Calu3 (cell line): ENCODE results near the gene HRH2. TPM values are rescaled to one million over a fixed set of nuclear protein-coding genes. Genes with fewer than 3 reads are reported as not detected.

Experiments used
- BruUV-seq: library from RNA; stranded (reverse); fragments of 400-500 nt; replicated peaks from 2 replicates; lab custom pipeline; 2021; lab: Mats Ljungman, UMichigan
- CTCF ChIA-PET: fragments of 300-600 bp; sonication (Branson Sonifier 250); formaldehyde crosslinking; loops from one replicate; lab custom pipeline; 2022; ENCODE audit warnings: antibody characterized with exemption; lab: Charles Lee
- DNase-seq: peaks from one replicate; pipeline ENCODE4 v3.0.0; 2022
- H3K27ac Mint-ChIP-seq: one replicate; pipeline ENCODE4 v1.8.0; 2022; ENCODE audit warnings: mixed read lengths; ENCODE audit not compliant: unreplicated experiment
- H3K27me3 Mint-ChIP-seq: one replicate; pipeline ENCODE4 v1.8.0; 2022; ENCODE audit warnings: mixed read lengths; ENCODE audit not compliant: unreplicated experiment
- H3K36me3 Mint-ChIP-seq: one replicate; pipeline ENCODE4 v1.8.0; 2022; ENCODE audit warnings: mild to moderate bottlenecking, moderate library complexity, mixed read lengths; ENCODE audit not compliant: insufficient read depth, unreplicated experiment
- H3K4me1 Mint-ChIP-seq: one replicate; pipeline ENCODE4 v1.8.0; 2022; ENCODE audit warnings: mild to moderate bottlenecking, low read depth, mixed read lengths; ENCODE audit not compliant: unreplicated experiment
- H3K4me3 Mint-ChIP-seq: one replicate; pipeline ENCODE4 v1.8.0; 2022; ENCODE audit warnings: mild to moderate bottlenecking, low read depth, moderate library complexity, mixed read lengths; ENCODE audit not compliant: unreplicated experiment
- H3K9me3 Mint-ChIP-seq: one replicate; pipeline ENCODE4 v1.8.0; 2022; ENCODE audit warnings: low read depth, mixed read lengths; ENCODE audit not compliant: unreplicated experiment
- intact Hi-C: fragments of 100-400 bp; cut with micrococcal nuclease; formaldehyde crosslinking; loops from one replicate; pipeline ENCODE4 v1.10.0; 2022; ENCODE audit not compliant: unreplicated experiment
- total RNA-seq: library from RNA; stranded (reverse); gene quantifications from 2 replicates; pipeline ENCODE4 v1.2.3, GENCODE V29; 2022
- TF ChIP-seq, protein P1 (sequence below): fragments of 200-600 bp; IDR thresholded peaks from one replicate; pipeline ENCODE4 v1.8.0; 2022; ENCODE audit warnings: antibody characterized with exemption; ENCODE audit not compliant: unreplicated experiment

Gene HRH2
- total RNA-seq, 1 experiment from 2014 or later = not detected

DNA sequence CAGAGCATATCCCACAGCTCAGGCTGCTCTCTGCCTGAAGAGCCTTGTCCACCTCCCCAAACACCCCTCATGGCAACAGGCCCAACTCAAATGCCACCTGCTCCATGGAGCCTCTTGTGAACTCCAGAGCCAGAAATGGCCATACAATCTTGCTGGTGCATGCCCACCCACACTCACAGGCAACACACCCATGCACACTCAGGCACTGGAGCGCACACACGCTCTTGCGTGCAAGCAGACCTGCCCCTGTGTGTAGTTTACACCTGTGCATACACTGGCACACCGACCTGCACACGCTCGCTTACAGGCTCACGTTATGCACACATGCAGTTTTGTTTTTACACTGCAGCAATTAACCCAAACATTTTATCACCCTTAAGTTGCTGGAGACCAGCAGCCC, 40.0 kb downstream of the HRH2 start:
- DNase-seq = no peak
- no peaks in the 10 kb centered on the region for H3K9me3 Mint-ChIP-seq
- no peak overlapping the region for H3K27ac Mint-ChIP-seq
- H3K4me3 Mint-ChIP-seq = no peak overlapping the region
- no TSS peak for BruUV-seq
- CTCF ChIA-PET = interaction anchor here (0.5 kb wide), 1 partner anchor 504 kb away, joined by 3 read pairs; no protein-coding TSS in a partner anchor
- TF ChIP-seq, protein P1, sequence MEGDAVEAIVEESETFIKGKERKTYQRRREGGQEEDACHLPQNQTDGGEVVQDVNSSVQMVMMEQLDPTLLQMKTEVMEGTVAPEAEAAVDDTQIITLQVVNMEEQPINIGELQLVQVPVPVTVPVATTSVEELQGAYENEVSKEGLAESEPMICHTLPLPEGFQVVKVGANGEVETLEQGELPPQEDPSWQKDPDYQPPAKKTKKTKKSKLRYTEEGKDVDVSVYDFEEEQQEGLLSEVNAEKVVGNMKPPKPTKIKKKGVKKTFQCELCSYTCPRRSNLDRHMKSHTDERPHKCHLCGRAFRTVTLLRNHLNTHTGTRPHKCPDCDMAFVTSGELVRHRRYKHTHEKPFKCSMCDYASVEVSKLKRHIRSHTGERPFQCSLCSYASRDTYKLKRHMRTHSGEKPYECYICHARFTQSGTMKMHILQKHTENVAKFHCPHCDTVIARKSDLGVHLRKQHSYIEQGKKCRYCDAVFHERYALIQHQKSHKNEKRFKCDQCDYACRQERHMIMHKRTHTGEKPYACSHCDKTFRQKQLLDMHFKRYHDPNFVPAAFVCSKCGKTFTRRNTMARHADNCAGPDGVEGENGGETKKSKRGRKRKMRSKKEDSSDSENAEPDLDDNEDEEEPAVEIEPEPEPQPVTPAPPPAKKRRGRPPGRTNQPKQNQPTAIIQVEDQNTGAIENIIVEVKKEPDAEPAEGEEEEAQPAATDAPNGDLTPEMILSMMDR = no peak
- no peaks in the 10 kb centered on the region for H3K36me3 Mint-ChIP-seq
- H3K27me3 Mint-ChIP-seq = peaks cover 75% of the 10 kb centered on the region
- intact Hi-C loops = no loop called here
- H3K4me1 Mint-ChIP-seq = no peaks in the 10 kb centered on the region

DNA sequence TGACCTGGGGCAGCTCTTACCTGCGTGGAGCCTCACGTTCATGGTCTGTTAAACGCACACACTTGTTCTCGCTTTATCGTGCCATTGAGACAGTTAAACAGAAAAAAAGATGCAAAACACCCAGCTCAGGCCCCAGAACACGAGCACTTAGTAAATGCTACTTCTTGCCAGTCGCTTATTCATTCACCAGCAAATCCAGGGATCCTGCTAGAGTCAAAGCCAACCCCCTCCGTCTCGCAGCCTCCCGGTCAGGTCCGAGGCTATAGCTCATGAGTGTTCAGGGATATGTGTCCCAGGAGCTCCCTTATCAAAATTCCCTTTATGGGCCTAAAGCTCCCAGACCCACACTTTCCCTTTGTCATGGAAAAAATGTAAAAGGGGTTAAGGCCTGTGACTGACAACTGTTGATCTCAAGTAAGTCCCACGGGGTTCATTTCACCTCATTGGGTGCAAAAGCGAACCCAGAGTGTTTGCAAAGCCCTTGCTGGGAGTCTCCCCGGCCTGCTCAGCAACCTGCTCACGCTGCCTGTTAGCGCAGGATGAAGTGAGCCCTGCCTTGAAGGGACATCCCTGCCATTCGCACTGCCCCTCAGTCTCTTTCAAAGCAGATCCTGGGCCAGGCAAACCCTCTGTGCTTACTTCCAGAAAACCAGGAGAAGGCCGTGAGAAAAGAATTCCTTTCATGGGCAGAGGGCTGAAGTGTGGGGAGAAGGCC, 40.7 kb downstream of the HRH2 start:
- H3K27ac Mint-ChIP-seq = no peak overlapping the region
- BruUV-seq = no TSS peak
- H3K27me3 Mint-ChIP-seq = peaks cover 75% of the 10 kb centered on the region
- H3K4me1 Mint-ChIP-seq = no peaks in the 10 kb centered on the region
- CTCF ChIA-PET = interaction anchor here (0.5 kb wide), 1 partner anchor 503 kb away, joined by 3 read pairs; no protein-coding TSS in a partner anchor
- no peak for DNase-seq
- TF ChIP-seq, protein P1 = no peak
- no peaks in the 10 kb centered on the region for H3K36me3 Mint-ChIP-seq
- no peak overlapping the region for H3K4me3 Mint-ChIP-seq
- no peaks in the 10 kb centered on the region for H3K9me3 Mint-ChIP-seq
- intact Hi-C loops = no loop called here

DNA sequence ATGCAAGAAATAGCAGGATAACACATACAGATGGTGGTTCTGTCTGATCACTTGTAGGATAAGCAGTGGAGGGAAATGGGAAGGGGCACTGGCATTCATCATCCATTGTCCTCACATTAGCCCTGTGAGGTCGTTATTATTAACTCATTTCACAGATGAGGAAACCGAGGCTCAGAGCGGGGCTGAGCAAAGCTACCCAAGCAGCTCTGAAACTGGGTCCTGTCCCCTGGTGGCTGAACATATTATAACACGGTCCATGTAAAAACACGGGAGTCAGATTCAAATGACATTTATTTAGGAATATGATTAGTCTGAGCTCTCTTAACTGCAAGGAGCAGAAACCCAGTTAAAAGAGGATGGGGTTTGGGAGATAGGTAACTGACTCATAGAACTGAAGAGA, 43.1 kb downstream of the HRH2 start:
- Mint-ChIP-seq H3K9me3 (no peaks in the 10 kb centered on the region), H3K27me3 (peaks cover 70% of the 10 kb centered on the region), H3K4me3 (no peak overlapping the region), H3K4me1 (no peaks in the 10 kb centered on the region), H3K27ac (no peak overlapping the region), H3K36me3 (no peaks in the 10 kb centered on the region)
- intact Hi-C loops = loop anchor here (5.0 kb wide), 1 partner anchor 169 kb away; no protein-coding TSS in a partner anchor
- DNase-seq = peak; percentile 30
- BruUV-seq = no TSS peak
- CTCF ChIA-PET = interaction anchor here (0.6 to 1.6 kb wide), 3 partner anchors 20 to 170 kb away, joined by 5 to 9 read pairs (median 6); no protein-coding TSS in a partner anchor
- TF ChIP-seq, protein P1 = no peak

DNA sequence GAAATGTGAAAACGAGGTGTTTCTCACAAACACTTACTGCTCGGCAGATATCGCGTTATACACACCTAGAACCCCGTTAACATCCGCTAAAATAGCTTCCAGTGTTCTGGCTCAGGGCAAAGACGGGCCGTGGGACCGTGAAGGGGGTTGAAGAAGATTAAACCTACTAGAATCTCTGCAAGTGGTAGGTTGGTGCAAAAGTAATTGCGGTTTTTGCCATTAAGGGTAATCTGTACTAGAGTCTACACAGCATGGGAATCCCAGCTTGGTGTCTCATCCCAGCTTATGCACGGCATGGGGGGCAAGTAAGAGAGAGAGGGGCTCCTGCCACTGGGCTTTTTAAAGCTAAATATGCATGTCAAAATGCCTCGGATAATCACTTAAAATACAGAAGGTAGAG, 43.9 kb downstream of the HRH2 start:
- CTCF ChIA-PET = interaction anchor here (0.6 to 1.6 kb wide), 3 partner anchors 21 to 170 kb away, joined by 5 to 9 read pairs (median 6); no protein-coding TSS in a partner anchor
- intact Hi-C loops = loop anchor here (5.0 kb wide), 1 partner anchor 169 kb away; no protein-coding TSS in a partner anchor

More for the DNA sequence above, 43.9 kb downstream of the HRH2 start:
- DNase-seq = no peak
- Mint-ChIP-seq H3K27ac (no peak overlapping the region), H3K9me3 (no peaks in the 10 kb centered on the region), H3K27me3 (peaks cover 70% of the 10 kb centered on the region), H3K4me3 (no peak overlapping the region), H3K36me3 (no peaks in the 10 kb centered on the region), H3K4me1 (no peaks in the 10 kb centered on the region)
- no TSS peak for BruUV-seq
- TF ChIP-seq, protein P1 = no peak
